ENCODE data around the gene MRFAP1.

DNA sequence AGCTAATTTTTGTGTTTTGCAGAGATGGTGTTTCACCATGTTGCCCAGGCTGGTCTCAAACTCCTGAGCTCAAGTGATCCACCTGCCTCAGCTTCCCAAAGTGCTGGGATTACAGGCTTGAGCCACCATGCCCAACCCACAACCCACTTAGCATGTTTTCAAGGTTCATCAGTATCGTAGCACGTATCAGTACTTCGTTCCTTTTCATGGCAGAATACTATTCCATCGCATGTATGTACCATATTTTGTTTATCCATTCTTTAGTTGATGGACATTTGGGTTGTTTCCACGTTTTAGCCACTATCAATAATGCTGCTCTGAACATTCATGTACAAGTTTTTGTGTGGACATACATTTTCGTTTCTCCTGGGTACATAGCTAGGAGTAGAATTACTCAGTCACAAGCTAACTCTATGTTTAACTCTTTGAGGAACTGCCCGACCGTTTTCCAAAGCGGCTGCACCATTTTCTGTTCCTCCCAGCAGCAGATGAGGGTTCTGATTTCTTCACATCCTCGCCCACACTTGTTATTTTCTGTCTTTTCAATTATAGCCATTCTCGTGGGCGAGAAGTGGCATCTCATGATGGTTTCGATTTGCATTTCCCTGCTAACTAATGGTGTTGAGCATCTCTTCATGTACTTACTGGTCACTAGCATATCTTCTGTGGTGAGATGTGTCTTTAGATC lies 33.0 kb upstream of the MRFAP1 start:
- TF ChIP-seq POLR2A (IDR thresholded peaks at IDR 0.05; ENCODE audit: low read length) = no peak
- no peak for TF ChIP-seq GATA1 (IDR thresholded peaks at IDR 0.05; ENCODE audit: low read depth, low read length)

Data from erythroblast (primary cell).